Measurements from ENCODE around the gene MASP1.

The MASP1 gene

GRCh38 chr3:187293516-187294430, 2.2 kb upstream of the MASP1 start:
- no peak for DNase-seq

- no peak for DNase-seq
Observed at GRCh38 chr3:187292631-187293515, 1.3 kb upstream of the MASP1 start.

GRCh38 chr3:187292181-187292580, 644 bp upstream of the MASP1 start:
- DNase-seq, result no peak

- DNase-seq, result no peak
Observed at GRCh38 chr3:187291001-187291511, 481 bp downstream of the MASP1 start.

GRCh38 chr3:187290503-187290902, 1.0 kb downstream of the MASP1 start:
- no peak for DNase-seq

GRCh38 chr3:187288855-187289605, 2.5 kb downstream of the MASP1 start:
- DNase-seq, result no peak

- no peak for DNase-seq
Observed at GRCh38 chr3:187288131-187288854, 3.2 kb downstream of the MASP1 start.

- DNase-seq, result no peak
Observed at GRCh38 chr3:187287256-187287655, 4.3 kb downstream of the MASP1 start.

GRCh38 chr3:187286467-187287059, 5.0 kb downstream of the MASP1 start:
- no peak for DNase-seq

- no peak for DNase-seq
Observed at GRCh38 chr3:187281191-187281714, 10.3 kb downstream of the MASP1 start.

GRCh38 chr3:187280644-187281043, 10.9 kb downstream of the MASP1 start:
- DNase-seq, result no peak

- no peak for DNase-seq
Observed at GRCh38 chr3:187277129-187277462, 14.4 kb downstream of the MASP1 start.

- DNase-seq, result no peak
Observed at GRCh38 chr3:187276397-187277128, 15.0 kb downstream of the MASP1 start.

- no peak for DNase-seq
Observed at GRCh38 chr3:187274977-187275338, 16.6 kb downstream of the MASP1 start.

GRCh38 chr3:187274315-187274976, 17.1 kb downstream of the MASP1 start:
- DNase-seq, result no peak

GRCh38 chr3:187271582-187271981, 20.0 kb downstream of the MASP1 start:
- no peak for DNase-seq

- DNase-seq, result no peak
Observed at GRCh38 chr3:187269486-187269885, 22.1 kb downstream of the MASP1 start.

- no peak for DNase-seq
Observed at GRCh38 chr3:187267306-187267705, 24.2 kb downstream of the MASP1 start.

- no peak for DNase-seq
Observed at GRCh38 chr3:187266691-187267090, 24.8 kb downstream of the MASP1 start.

- DNase-seq, result no peak
Observed at GRCh38 chr3:187265461-187265955, 26.0 kb downstream of the MASP1 start.
